OCI-LY3 (cell line): ENCODE measurements around the gene PTPN23.
A peak's percentile ranks its signal among the peaks of the same experiment; 100 is the strongest.
"Not testable (repeated sequence)": the region's sequence is repeated elsewhere in the genome, so short reads cannot be mapped to it uniquely, and the experiment has no call there.

Experiments used
- H2AFZ ChIP-seq: fragments of 200-600, 300-600 bp; shearing (Covaris generic); 2 replicates; pipeline ENCODE4 v1.6.0; 2014; ENCODE audit warnings: antibody characterized with exemption, low read depth, low read length
- H3K27ac ChIP-seq: fragments of 200-600, 300-600 bp; sonication (generic); 2 replicates; pipeline ENCODE4 v1.5.1; 2014; ENCODE audit warnings: mild to moderate bottlenecking, low read length, moderate library complexity, mixed read lengths
- H3K27me3 ChIP-seq: fragments of 200-600, 300-600 bp; sonication (generic); 2 replicates; pipeline ENCODE4 v1.6.1; 2014; ENCODE audit warnings: low read depth, low read length, mixed read lengths
- H3K36me3 ChIP-seq: fragments of 200-600, 300-600 bp; sonication (generic); replicated peaks from 2 replicates; pipeline ENCODE3; 2014; ENCODE audit warnings: low read depth, low read length, mixed read lengths
- H3K4me1 ChIP-seq: fragments of 300-600, 200-600 bp; sonication (generic); 2 replicates; pipeline ENCODE4 v1.6.1; 2014; ENCODE audit warnings: low read length, mixed read lengths
- H3K4me2 ChIP-seq: fragments of 200-600, 300-600 bp; sonication (generic); 2 replicates; pipeline ENCODE4 v1.6.1; 2014; ENCODE audit warnings: low read length, mixed read lengths
- H3K4me3 ChIP-seq: fragments of 300-600, 200-600 bp; sonication (generic); 2 replicates; pipeline ENCODE4 v1.5.1; 2014; ENCODE audit warnings: antibody characterized with exemption, mild to moderate bottlenecking, low read length, moderate library complexity
- H3K79me2 ChIP-seq: fragments of 300-600, 200-600 bp; shearing (Covaris generic); 2 replicates; pipeline ENCODE4 v1.6.1; 2014; ENCODE audit warnings: mild to moderate bottlenecking, low read length, mixed read lengths
- H3K9ac ChIP-seq: fragments of 300-600, 200-600 bp; shearing (Covaris generic); 2 replicates; pipeline ENCODE4 v1.6.0; 2014; ENCODE audit warnings: mild to moderate bottlenecking, low read length, moderate library complexity
- H3K9me3 ChIP-seq: fragments of 200-600, 300-600 bp; shearing (Covaris generic); 2 replicates; pipeline ENCODE4 v1.6.1; 2014; ENCODE audit warnings: low read length, mixed read lengths; ENCODE audit not compliant: insufficient read depth
- H4K20me1 ChIP-seq: fragments of 200-600, 300-600 bp; sonication (generic); 2 replicates; pipeline ENCODE4 v1.6.1; 2016; ENCODE audit warnings: low read length, mixed read lengths; ENCODE audit not compliant: insufficient read depth
- CTCF ChIP-seq: fragments of 200-600, 300-600 bp; sonication (generic); IDR thresholded peaks from 2 replicates; pipeline ENCODE4 v1.5.1; 2014; ENCODE audit warnings: antibody characterized with exemption, low read length, low read depth
- EZH2phosphoT487 ChIP-seq: fragments of 200-600 bp; shearing (Covaris generic); IDR thresholded peaks from 2 replicates; pipeline ENCODE4 v1.6.1; 2018; ENCODE audit warnings: antibody characterized with exemption, mixed run types, low read depth

PTPN23 gene

DNA sequence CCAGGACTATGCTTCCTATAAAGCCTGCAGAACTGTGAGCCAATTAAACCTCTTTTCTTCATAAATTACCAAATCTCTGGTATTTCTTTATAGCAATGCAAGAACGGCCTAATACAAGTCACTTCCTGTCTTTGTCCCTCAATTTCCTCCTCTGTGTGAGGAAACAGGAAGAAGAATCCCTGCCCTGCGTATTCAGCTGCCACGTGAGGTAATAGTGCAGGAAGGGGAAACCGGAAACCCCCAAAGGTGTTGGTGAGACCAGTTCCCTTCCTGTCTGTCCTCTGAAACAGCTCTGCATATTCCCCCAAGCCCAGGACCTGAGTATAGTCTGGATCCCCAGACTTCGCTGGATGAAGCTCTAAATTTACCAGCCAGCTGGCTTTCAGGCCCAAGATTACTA lies 18.1 kb upstream of the PTPN23 start:
- H2AFZ ChIP-seq = peak overlapping the region; percentile 59; the same call in 1 of the 2 replicates
- peaks cover 9% of the 10 kb centered on the region; the same call in 1 of the 2 replicates for H3K4me1 ChIP-seq
- H3K27ac ChIP-seq = no peak overlapping the region
- H3K27me3 ChIP-seq = no peaks in the 10 kb centered on the region
- H3K79me2 ChIP-seq = no peaks in the 10 kb centered on the region
- H3K36me3 ChIP-seq = no peaks in the 10 kb centered on the region
- H3K4me3 ChIP-seq = no peak overlapping the region
- TF ChIP-seq CTCF = no peak
- no peak for TF ChIP-seq EZH2phosphoT487
- no peak overlapping the region for H3K9ac ChIP-seq
- H3K4me2 ChIP-seq = no peak overlapping the region
- peaks cover 11% of the 10 kb centered on the region; the same call in 1 of the 2 replicates for H3K9me3 ChIP-seq
- H4K20me1 ChIP-seq = no peaks in the 10 kb centered on the region

GRCh38 chr3:47365213-47366153 lies 15.3 kb upstream of the PTPN23 start:
- Histone ChIP-seq H3K4me1 (peaks cover 9% of the 10 kb centered on the region; the same call in 1 of the 2 replicates), H3K4me3 (no peak overlapping the region), H2AFZ (no peak overlapping the region), H3K27ac (no peak overlapping the region), H3K79me2 (no peaks in the 10 kb centered on the region), H3K36me3 (no peaks in the 10 kb centered on the region), H3K27me3 (no peaks in the 10 kb centered on the region), H4K20me1 (no peaks in the 10 kb centered on the region), H3K9me3 (no peaks in the 10 kb centered on the region), H3K4me2 (no peak overlapping the region), H3K9ac (no peak overlapping the region)
- no peak for TF ChIP-seq CTCF

GRCh38 chr3:47366833-47367232 lies 14.0 kb upstream of the PTPN23 start:
- Histone ChIP-seq H3K9me3 (no peaks in the 10 kb centered on the region), H3K79me2 (no peaks in the 10 kb centered on the region), H3K27me3 (0 out of 2 replicates have a peak, but pooled peaks cover 2% of the 10 kb centered on the region), H3K9ac (no peak overlapping the region), H3K27ac (no peak overlapping the region), H3K36me3 (no peaks in the 10 kb centered on the region), H2AFZ (no peak overlapping the region), H3K4me2 (no peak overlapping the region), H4K20me1 (no peaks in the 10 kb centered on the region), H3K4me3 (no peak overlapping the region), H3K4me1 (peaks cover 9% of the 10 kb centered on the region; the same call in 1 of the 2 replicates)
- no peak for TF ChIP-seq CTCF
- no peak for TF ChIP-seq EZH2phosphoT487

- H3K27me3 ChIP-seq = 0 out of 2 replicates have a peak, but pooled peaks cover 5% of the 10 kb centered on the region
- no peak overlapping the region for H3K4me2 ChIP-seq
- TF ChIP-seq EZH2phosphoT487 (no peak), CTCF (no peak)
- no peak overlapping the region for H2AFZ ChIP-seq
- H3K4me1 ChIP-seq = peaks cover 5% of the 10 kb centered on the region; the same call in 1 of the 2 replicates
- no peaks in the 10 kb centered on the region for H4K20me1 ChIP-seq
- no peak overlapping the region for H3K27ac ChIP-seq
- no peak overlapping the region for H3K4me3 ChIP-seq
- H3K9me3 ChIP-seq = no peaks in the 10 kb centered on the region
- no peaks in the 10 kb centered on the region for H3K79me2 ChIP-seq
- H3K36me3 ChIP-seq = no peaks in the 10 kb centered on the region
- no peak overlapping the region for H3K9ac ChIP-seq
Measured at GRCh38 chr3:47367631-47368030, 13.2 kb upstream of the PTPN23 start.

DNA sequence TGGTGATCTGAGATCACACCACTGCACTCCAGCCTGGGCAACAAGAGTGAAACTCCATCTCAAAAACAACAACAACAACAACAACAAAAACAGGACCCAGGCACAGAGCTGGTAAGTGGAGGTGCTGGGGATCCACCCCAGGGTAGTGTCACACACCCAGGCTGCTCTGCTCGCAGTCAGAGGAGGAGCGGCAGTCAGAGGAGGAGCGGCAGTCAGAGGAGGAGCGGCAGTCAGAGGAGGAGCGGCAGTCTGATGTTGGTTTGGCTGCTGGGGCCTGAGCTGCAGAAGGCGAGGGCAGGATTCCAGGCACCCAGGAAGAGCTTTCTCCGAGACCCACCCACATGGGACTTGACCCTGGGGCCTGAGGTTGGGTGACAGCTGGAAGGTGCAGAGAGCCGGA lies 10.8 kb upstream of the PTPN23 start:
- H3K9ac ChIP-seq, H3K79me2 ChIP-seq, H4K20me1 ChIP-seq, H2AFZ ChIP-seq, H3K9me3 ChIP-seq, H3K27ac ChIP-seq, H3K27me3 ChIP-seq, H3K4me3 ChIP-seq, H3K36me3 ChIP-seq, H3K4me2 ChIP-seq, H3K4me1 ChIP-seq: not testable (repeated sequence)
